Measurements from ENCODE around the gene PTPRE.

The PTPRE gene

GRCh38 chr10:127909716-127910463 is 3.0 kb downstream of the PTPRE start:
- no peak overlapping the region for H2AFZ ChIP-seq (ENCODE audit: low read length)

GRCh38 chr10:127910464-127910770 is 3.5 kb downstream of the PTPRE start:
- TF ChIP-seq CTCF (conservative IDR thresholded peaks at IDR 0.05; ENCODE audit: low read length) (no peak), EZH2phosphoT487 (IDR thresholded peaks at IDR 0.05; ENCODE audit: borderline replicate concordance) (no peak)
- no peak overlapping the region for H3K4me2 ChIP-seq (ENCODE audit: low read depth, low read length, poor library complexity, severe bottlenecking)
- H3K4me3 ChIP-seq (ENCODE audit: low read length, poor library complexity, severe bottlenecking), result no peak overlapping the region
- H3K79me2 ChIP-seq (ENCODE audit: insufficient read depth, low read length), result no peaks in the 10 kb centered on the region
- H3K9me3 ChIP-seq (ENCODE audit: insufficient read depth, low read depth, low read length), result no peaks in the 10 kb centered on the region
- H4K20me1 ChIP-seq (ENCODE audit: insufficient read depth, low read length, poor library complexity, severe bottlenecking), result no peaks in the 10 kb centered on the region
- H3K36me3 ChIP-seq (ENCODE audit: insufficient read depth, low read length), result no peaks in the 10 kb centered on the region
- H3K4me1 ChIP-seq (ENCODE audit: insufficient read depth, low read length, poor library complexity, severe bottlenecking), result no peaks in the 10 kb centered on the region
- H3K27me3 ChIP-seq (ENCODE audit: insufficient read depth, low read length, poor library complexity, severe bottlenecking), result peaks cover 8% of the 10 kb centered on the region
- no peak overlapping the region for H2AFZ ChIP-seq (ENCODE audit: low read length)
- H3K9me2 ChIP-seq (replicated peaks; ENCODE audit: low read depth, low read length), result no peaks in the 10 kb centered on the region
- H3K9ac ChIP-seq (ENCODE audit: low read depth, low read length, poor library complexity, severe bottlenecking), result no peak overlapping the region
- H3F3A ChIP-seq (ENCODE audit: low read depth), result no peaks in the 10 kb centered on the region

More at GRCh38 chr10:127909716-127910463, 3.0 kb downstream of the PTPRE start:
- no peaks in the 10 kb centered on the region for H3K9me2 ChIP-seq (replicated peaks; ENCODE audit: low read depth, low read length)
- no peak overlapping the region for H3K4me3 ChIP-seq (ENCODE audit: low read length, poor library complexity, severe bottlenecking)
- no peak overlapping the region for H3K4me2 ChIP-seq (ENCODE audit: low read depth, low read length, poor library complexity, severe bottlenecking)
- no peaks in the 10 kb centered on the region for H3K79me2 ChIP-seq (ENCODE audit: insufficient read depth, low read length)
- no peak overlapping the region for H3K9ac ChIP-seq (ENCODE audit: low read depth, low read length, poor library complexity, severe bottlenecking)
- no peaks in the 10 kb centered on the region for H3F3A ChIP-seq (ENCODE audit: low read depth)
- no peaks in the 10 kb centered on the region for H3K4me1 ChIP-seq (ENCODE audit: insufficient read depth, low read length, poor library complexity, severe bottlenecking)
- H3K9me3 ChIP-seq (ENCODE audit: insufficient read depth, low read depth, low read length), result no peaks in the 10 kb centered on the region
- TF ChIP-seq EZH2phosphoT487 (IDR thresholded peaks at IDR 0.05; ENCODE audit: borderline replicate concordance) (no peak), CTCF (conservative IDR thresholded peaks at IDR 0.05; ENCODE audit: low read length) (no peak)
- H3K27me3 ChIP-seq (ENCODE audit: insufficient read depth, low read length, poor library complexity, severe bottlenecking), result peaks cover 8% of the 10 kb centered on the region
- no peaks in the 10 kb centered on the region for H3K36me3 ChIP-seq (ENCODE audit: insufficient read depth, low read length)
- H4K20me1 ChIP-seq (ENCODE audit: insufficient read depth, low read length, poor library complexity, severe bottlenecking), result no peaks in the 10 kb centered on the region

GRCh38 chr10:127911218-127911866 is 4.4 kb downstream of the PTPRE start:
- Histone ChIP-seq H2AFZ (ENCODE audit: low read length) (no peak overlapping the region), H3K4me1 (ENCODE audit: insufficient read depth, low read length, poor library complexity, severe bottlenecking) (no peaks in the 10 kb centered on the region), H3K36me3 (ENCODE audit: insufficient read depth, low read length) (no peaks in the 10 kb centered on the region), H4K20me1 (ENCODE audit: insufficient read depth, low read length, poor library complexity, severe bottlenecking) (no peaks in the 10 kb centered on the region), H3K27me3 (ENCODE audit: insufficient read depth, low read length, poor library complexity, severe bottlenecking) (peaks cover 8% of the 10 kb centered on the region), H3K4me3 (ENCODE audit: low read length, poor library complexity, severe bottlenecking) (no peak overlapping the region), H3K9me3 (ENCODE audit: insufficient read depth, low read depth, low read length) (no peaks in the 10 kb centered on the region), H3K79me2 (ENCODE audit: insufficient read depth, low read length) (no peaks in the 10 kb centered on the region), H3F3A (ENCODE audit: low read depth) (no peaks in the 10 kb centered on the region), H3K4me2 (ENCODE audit: low read depth, low read length, poor library complexity, severe bottlenecking) (no peak overlapping the region), H3K9me2 (replicated peaks; ENCODE audit: low read depth, low read length) (no peaks in the 10 kb centered on the region), H3K9ac (ENCODE audit: low read depth, low read length, poor library complexity, severe bottlenecking) (no peak overlapping the region)
- TF ChIP-seq CTCF (conservative IDR thresholded peaks at IDR 0.05; ENCODE audit: low read length) (no peak), EZH2phosphoT487 (IDR thresholded peaks at IDR 0.05; ENCODE audit: borderline replicate concordance) (no peak)

Data from Loucy (cell line).